Effector memory CD4-positive, alpha-beta T cell (primary cell): ENCODE measurements around the gene CA14.

ENCODE experiments used
- DNase-seq, 3 donors: peaks; one replicate each; pipeline ENCODE4 v3.0.0-alpha.2; 2020
- H3K27ac ChIP-seq: 2 replicates; pipeline ENCODE4 v1.7.0; 2013; ENCODE audit warnings: mild to moderate bottlenecking, low read length, moderate library complexity; ENCODE audit not compliant: insufficient read depth, poor library complexity, severe bottlenecking
- H3K27me3 ChIP-seq: replicated peaks from 2 replicates; pipeline ENCODE4 v1.7.0; 2013; ENCODE audit warnings: mild to moderate bottlenecking, low read length; ENCODE audit not compliant: insufficient read depth, control insufficient read depth, poor library complexity, severe bottlenecking
- H3K36me3 ChIP-seq: 2 replicates; pipeline ENCODE4 v1.7.0; 2013; ENCODE audit warnings: mild to moderate bottlenecking, low read length, moderate library complexity; ENCODE audit not compliant: control insufficient read depth, insufficient read depth
- H3K4me1 ChIP-seq: 2 replicates; pipeline ENCODE4 v1.7.0; 2013; ENCODE audit warnings: low read length, mild to moderate bottlenecking; ENCODE audit not compliant: control insufficient read depth, insufficient read depth, poor library complexity, severe bottlenecking
- H3K4me3 ChIP-seq: 2 replicates; pipeline ENCODE4 v1.7.0; 2013; ENCODE audit warnings: low read length, low read depth, mild to moderate bottlenecking; ENCODE audit not compliant: insufficient read depth, poor library complexity, severe bottlenecking
- H3K9me3 ChIP-seq: 2 replicates; pipeline ENCODE4 v1.7.0; 2013; ENCODE audit warnings: mild to moderate bottlenecking, low read length, moderate library complexity; ENCODE audit not compliant: control insufficient read depth

The CA14 gene

DNA sequence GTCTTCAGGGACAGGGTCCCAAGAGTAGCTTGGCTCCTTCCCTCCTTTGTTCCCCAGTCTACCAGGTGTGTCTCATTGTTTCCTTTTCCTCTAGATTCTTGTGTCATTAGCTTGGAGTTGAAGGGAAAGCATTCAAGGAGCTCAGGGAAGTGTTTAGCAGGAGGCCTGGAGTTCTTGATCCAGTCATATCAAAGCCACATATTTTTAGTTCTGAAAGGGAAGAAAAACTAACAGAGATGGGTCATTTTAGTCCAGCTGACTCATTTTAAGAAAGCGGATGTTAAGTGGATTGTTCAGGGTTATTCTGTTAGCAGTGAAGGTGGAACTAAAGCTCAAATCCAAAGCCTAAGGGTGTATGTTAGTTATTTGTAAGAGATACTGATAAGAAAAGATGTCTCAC lies 15.7 kb downstream of the CA14 start:
- Histone ChIP-seq H3K36me3 (peaks cover 3% of the 10 kb centered on the region), H3K4me3 (no peak overlapping the region), H3K27me3 (no peaks in the 10 kb centered on the region), H3K4me1 (peaks cover 2% of the 10 kb centered on the region), H3K27ac (no peak overlapping the region), H3K9me3 (no peaks in the 10 kb centered on the region)
- no peak for DNase-seq

DNA sequence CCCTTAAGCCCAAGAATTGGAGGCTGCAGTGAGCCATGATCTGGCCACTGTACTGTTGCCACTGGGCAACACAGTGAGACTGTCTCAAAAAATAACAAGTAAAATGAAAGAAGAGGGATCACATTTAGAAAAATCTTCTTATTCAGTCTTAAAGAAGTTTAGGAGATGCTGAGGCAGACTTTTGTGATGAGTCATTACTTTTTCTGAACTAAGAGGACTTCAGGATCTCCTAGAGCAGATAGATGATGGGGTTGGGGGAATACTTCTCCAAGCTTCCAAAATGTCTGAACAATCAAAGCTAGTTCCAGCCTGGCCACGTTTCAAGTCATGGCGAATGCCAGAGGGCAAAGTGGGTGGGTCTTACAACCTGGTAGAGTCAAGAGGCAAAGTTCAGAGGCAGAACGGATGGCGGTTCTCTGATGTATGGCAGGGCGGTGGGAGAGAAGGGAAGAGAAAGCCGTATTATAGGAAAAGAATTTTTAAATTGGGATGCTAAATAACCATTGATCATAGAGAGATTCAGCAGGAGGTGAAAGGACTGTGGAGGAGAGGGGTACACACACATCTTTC lies 22.6 kb downstream of the CA14 start:
- H3K27ac ChIP-seq, result no peak overlapping the region
- H3K4me3 ChIP-seq, result no peak overlapping the region
- H3K27me3 ChIP-seq, result no peaks in the 10 kb centered on the region
- H3K9me3 ChIP-seq, result no peaks in the 10 kb centered on the region
- DNase-seq, result no peak
- H3K4me1 ChIP-seq, result no peaks in the 10 kb centered on the region
- peaks cover 3% of the 10 kb centered on the region for H3K36me3 ChIP-seq

DNA sequence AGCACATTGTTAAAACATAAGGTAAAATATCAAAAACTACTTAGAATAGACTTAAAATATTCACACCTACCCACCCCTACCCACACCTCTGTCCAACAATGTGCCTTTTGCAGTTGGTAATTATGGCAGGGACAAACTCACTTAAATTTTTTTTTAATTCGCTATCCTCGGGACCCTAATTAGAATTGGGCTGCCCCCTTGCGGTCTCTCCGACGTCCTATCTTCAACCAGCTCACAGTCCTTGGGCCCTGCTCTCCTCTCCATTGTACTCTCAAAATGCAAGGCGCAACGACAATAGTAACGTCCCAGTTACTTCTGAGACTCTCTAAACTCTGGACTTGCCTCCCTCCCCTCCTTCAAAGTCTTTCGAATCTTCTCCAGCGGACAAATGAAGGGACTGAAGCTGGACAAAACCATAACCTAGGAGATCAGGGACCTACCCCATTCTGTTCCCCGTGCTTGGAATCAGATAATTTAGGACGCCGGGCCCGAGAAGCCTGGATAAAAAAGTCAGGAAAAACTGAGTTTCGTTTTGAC lies 23.7 kb downstream of the CA14 start:
- H3K4me3 ChIP-seq, result peak overlapping the region; percentile 60

DNA sequence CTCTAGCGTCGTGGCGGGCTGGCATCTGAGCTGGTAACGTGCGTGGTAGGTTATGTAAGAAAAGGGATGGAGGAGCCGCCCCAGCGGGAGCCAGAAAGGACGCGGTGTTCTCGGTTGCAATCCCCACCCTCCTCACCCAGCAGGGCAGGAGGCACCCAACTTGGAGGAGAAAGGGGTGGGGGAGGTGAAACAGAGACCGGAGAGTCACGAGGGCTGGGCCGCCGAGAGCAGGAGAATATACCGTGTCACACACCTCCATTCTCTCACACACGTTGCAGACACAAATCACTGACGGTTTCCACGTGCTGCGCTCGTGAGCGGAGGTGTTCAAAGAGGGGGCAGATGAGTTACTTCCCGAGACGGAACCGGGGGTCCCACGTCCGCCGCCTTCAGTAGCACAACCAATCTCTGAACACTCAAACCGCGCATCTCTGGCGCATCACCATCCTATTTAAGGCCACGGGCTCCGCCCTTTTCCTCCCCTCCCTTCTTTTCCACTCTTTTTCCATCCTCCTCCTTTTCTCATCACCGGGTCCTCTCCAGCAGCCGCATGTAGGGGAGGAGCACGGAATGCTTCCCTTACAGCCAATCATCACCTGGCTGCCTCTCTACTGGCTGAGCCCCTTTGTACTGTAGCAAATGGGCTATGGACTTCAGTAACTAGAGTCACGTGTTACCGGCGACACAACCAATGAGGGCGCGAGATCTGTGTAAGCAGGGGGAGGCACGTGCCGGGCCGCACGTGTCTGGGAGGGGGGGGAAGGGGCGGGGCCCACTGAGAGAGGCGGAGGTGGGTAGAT lies 24.4 kb downstream of the CA14 start, which contains the start of gene CIART:
Gene CIART (plus strand): TSS at position 797 of the 800 bp plus-strand sequence. CDS start 714 bp downstream, outside the sequence.
- Histone ChIP-seq H3K4me1 (no peaks in the 10 kb centered on the region), H3K27me3 (no peaks in the 10 kb centered on the region), H3K27ac (peak within 1 kb of the TSS; percentile 56), H3K4me3 (peak within 1 kb of the TSS; percentile 60), H3K9me3 (no peaks in the 10 kb centered on the region), H3K36me3 (no peaks in the 10 kb centered on the region)
- peak; percentile 64 to 85 (median 70) for DNase-seq

More for the DNA sequence above, 23.7 kb downstream of the CA14 start:
- H3K27ac ChIP-seq, result peak overlapping the region; percentile 56
- peak; percentile 15 to 32 (median 18) for DNase-seq
- no peaks in the 10 kb centered on the region for H3K9me3 ChIP-seq
- H3K27me3 ChIP-seq, result no peaks in the 10 kb centered on the region
- H3K36me3 ChIP-seq, result peaks cover 3% of the 10 kb centered on the region
- H3K4me1 ChIP-seq, result no peaks in the 10 kb centered on the region

DNA sequence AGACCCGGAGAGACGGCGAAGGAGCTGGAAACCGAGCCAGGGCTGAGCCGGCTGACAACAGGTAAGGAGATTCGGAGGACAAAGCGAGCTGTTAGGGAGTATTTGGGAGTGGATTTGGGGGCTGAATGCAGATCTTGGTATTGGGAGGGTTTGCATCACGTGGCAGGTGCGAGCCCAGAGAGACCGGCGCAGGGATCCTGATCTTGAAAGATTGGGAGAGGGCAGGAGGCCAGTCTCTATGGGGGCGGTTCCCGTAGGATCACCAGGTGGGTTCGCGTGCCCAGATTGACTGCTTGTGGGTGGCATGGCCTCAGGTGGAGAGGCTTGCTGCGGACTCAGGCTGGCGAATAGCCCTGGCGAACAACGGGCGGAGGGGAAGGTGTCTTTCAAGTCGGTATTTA lies 25.0 kb downstream of the CA14 start:
- Histone ChIP-seq H3K4me1 (no peaks in the 10 kb centered on the region), H3K27me3 (no peaks in the 10 kb centered on the region), H3K36me3 (no peaks in the 10 kb centered on the region), H3K27ac (no peak overlapping the region), H3K9me3 (no peaks in the 10 kb centered on the region), H3K4me3 (no peak overlapping the region)
- no peak for DNase-seq

DNA sequence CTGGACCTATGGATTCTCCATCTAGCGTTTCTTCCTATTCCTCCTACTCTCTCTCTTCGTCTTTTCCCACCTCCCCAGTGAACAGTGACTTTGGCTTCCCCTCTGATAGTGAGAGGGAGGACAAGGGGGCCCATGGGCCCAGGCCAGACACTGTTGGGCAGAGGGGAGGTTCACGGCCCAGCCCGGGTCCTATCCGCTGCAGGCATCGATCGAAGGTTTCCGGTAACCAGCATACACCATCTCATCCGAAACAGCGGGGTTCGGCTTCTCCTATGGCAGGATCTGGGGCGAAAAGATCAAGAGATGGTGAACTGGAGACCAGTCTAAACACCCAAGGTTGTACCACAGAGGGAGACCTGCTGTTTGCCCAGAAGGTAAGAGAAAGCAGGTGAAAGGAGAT lies 25.7 kb downstream of the CA14 start:
- DNase-seq, result no peak
- H3K9me3 ChIP-seq, result no peaks in the 10 kb centered on the region
- no peaks in the 10 kb centered on the region for H3K4me1 ChIP-seq
- no peaks in the 10 kb centered on the region for H3K27me3 ChIP-seq
- no peak overlapping the region for H3K27ac ChIP-seq
- H3K36me3 ChIP-seq, result no peaks in the 10 kb centered on the region
- H3K4me3 ChIP-seq, result no peak overlapping the region

DNA sequence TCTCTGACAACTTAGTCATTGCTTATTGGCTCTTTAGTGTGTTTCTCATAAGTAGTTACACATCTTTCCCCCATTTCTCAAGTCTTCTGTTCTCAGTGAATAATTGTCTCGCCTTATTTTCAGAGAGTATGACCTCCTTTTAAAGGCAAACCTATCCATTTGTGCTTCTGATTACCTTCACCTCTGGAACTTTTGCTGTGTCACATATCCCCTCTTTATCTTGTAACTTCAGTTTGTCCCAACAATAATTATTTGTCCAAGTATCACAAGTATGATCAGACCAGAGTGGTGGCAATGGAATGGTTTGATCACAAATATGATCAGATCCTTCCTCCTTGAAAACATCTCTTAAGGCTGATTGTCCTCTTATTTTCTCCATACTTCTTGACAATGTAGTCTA lies 30.8 kb downstream of the CA14 start:
- Histone ChIP-seq H3K9me3 (no peaks in the 10 kb centered on the region), H3K36me3 (no peaks in the 10 kb centered on the region), H3K4me3 (no peak overlapping the region), H3K27me3 (no peaks in the 10 kb centered on the region), H3K27ac (no peak overlapping the region), H3K4me1 (no peaks in the 10 kb centered on the region)
- DNase-seq, result no peak

DNA sequence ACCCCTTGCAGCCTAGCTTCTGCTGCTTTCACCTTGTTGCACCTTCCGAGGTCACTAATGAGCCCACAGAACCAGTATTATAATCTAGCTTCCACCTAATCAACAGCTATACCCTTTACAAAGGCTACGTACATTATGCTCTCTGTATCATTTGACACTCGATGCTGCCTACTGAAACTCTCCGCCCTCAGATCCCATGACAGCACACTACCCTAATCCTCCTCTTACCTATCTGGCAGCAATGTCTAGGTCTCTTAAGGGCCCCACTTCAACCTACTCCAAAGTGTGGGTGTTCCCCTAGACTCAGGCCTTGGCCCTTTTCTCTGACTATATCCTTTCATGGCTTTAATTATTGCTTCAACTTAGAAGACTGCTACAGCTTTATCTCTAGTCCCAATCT lies 31.2 kb downstream of the CA14 start:
- Histone ChIP-seq H3K9me3 (no peaks in the 10 kb centered on the region), H3K27me3 (no peaks in the 10 kb centered on the region), H3K4me3 (no peak overlapping the region), H3K36me3 (no peaks in the 10 kb centered on the region), H3K4me1 (no peaks in the 10 kb centered on the region), H3K27ac (no peak overlapping the region)
- no peak for DNase-seq

DNA sequence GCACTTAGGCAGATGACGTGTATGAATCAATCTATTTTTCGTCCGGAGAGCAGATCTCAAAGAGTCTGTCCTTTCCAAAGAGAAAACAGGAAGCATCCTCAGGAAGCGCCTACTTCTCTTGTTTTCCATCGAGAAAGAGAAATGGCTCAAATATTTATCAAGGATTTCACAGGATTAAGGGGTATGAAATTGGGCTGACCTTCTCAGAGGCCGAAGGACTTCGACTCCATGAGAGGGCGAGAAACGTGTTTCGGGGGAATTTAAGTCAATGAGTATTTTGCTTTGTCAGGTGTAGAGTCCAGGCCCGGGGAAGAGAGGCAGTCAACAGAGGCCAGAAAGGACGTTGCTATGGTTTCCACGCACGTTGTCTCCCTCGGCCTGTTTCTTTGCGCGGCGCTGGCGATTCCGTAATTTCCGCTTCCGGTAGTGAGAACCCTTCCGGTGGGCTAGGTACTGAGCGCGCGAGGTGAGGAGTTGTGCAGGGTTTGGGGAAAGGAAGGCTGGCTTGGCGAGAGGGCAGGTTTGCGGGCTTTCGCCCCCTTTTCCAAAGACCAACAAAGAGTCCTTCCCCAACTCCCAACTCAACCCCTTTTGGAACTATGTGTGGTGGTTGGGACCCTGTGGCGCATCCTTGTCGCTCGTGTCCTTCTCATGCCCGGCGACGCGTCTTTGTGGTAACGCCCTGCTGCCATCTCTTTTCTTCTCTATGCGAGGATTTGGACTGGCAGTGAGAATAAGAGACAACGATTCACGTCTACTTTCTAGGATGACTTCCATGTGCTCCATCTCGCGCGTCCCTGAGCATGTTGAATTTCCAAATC lies 36.1 kb downstream of the CA14 start, which contains the start of gene MRPS21:
Gene MRPS21 (plus strand): TSS at position 429 of the 821 bp plus-strand sequence. CDS start 506 bp downstream, outside the sequence.
- peak within 1 kb of the TSS; percentile 54 for H3K4me3 ChIP-seq
- H3K27ac ChIP-seq, result peak within 1 kb of the TSS; percentile 85
- H3K4me1 ChIP-seq, result peaks cover 5% of the 10 kb centered on the region
- DNase-seq, result peak; percentile 73 to 79 (median 75)
- H3K9me3 ChIP-seq, result no peaks in the 10 kb centered on the region
- no peaks in the 10 kb centered on the region for H3K27me3 ChIP-seq
- H3K36me3 ChIP-seq, result peaks cover 4% of the 10 kb centered on the region
